PFSK-1 (cell line): ENCODE measurements around the gene TAOK1.

Source experiments
- FOXP2 ChIP-seq: optimal IDR thresholded peaks from 2 replicates; pipeline ENCODE3; 2011; ENCODE audit warnings: borderline replicate concordance, control low read depth, inconsistent platforms; ENCODE audit not compliant: insufficient read depth; ENCODE audit errors: extremely low read length, extremely low read depth
- POLR2AphosphoS5 ChIP-seq: IDR thresholded peaks from 2 replicates; pipeline ENCODE4 v1.6.1; 2012; ENCODE audit warnings: low read depth, mild to moderate bottlenecking, control low read depth, low read length, moderate library complexity
- SIN3A ChIP-seq: IDR thresholded peaks from 2 replicates; pipeline ENCODE4 v1.6.1; 2012; ENCODE audit warnings: mild to moderate bottlenecking, low read length, moderate library complexity, borderline replicate concordance; ENCODE audit not compliant: insufficient read depth
- TAF1 ChIP-seq: IDR thresholded peaks from 2 replicates; pipeline ENCODE4 v1.6.1; 2012; ENCODE audit warnings: low read length, control low read depth, borderline replicate concordance; ENCODE audit not compliant: insufficient read depth
- TF ChIP-seq, protein P1 (sequence below), 2 experiments: IDR thresholded peaks; 2 replicates each; pipeline versions ENCODE4 v1.6.1 to v1.8.0; 2011 to 2012; ENCODE audit warnings: low read depth in 2 of 2, low read length in 2 of 2, control low read depth in 1 of 2, inconsistent platforms in 1 of 2, mild to moderate bottlenecking in 1 of 2, moderate library complexity in 1 of 2; ENCODE audit not compliant: insufficient read depth in 1 of 2

Gene TAOK1

GRCh38 chr17:29378500-29378899 is 11.7 kb upstream of the TAOK1 start:
- no peak for TF ChIP-seq TAF1
- TF ChIP-seq SIN3A = no peak
- TF ChIP-seq POLR2AphosphoS5 = no peak
- TF ChIP-seq FOXP2 = no peak
- TF ChIP-seq, protein P1, sequence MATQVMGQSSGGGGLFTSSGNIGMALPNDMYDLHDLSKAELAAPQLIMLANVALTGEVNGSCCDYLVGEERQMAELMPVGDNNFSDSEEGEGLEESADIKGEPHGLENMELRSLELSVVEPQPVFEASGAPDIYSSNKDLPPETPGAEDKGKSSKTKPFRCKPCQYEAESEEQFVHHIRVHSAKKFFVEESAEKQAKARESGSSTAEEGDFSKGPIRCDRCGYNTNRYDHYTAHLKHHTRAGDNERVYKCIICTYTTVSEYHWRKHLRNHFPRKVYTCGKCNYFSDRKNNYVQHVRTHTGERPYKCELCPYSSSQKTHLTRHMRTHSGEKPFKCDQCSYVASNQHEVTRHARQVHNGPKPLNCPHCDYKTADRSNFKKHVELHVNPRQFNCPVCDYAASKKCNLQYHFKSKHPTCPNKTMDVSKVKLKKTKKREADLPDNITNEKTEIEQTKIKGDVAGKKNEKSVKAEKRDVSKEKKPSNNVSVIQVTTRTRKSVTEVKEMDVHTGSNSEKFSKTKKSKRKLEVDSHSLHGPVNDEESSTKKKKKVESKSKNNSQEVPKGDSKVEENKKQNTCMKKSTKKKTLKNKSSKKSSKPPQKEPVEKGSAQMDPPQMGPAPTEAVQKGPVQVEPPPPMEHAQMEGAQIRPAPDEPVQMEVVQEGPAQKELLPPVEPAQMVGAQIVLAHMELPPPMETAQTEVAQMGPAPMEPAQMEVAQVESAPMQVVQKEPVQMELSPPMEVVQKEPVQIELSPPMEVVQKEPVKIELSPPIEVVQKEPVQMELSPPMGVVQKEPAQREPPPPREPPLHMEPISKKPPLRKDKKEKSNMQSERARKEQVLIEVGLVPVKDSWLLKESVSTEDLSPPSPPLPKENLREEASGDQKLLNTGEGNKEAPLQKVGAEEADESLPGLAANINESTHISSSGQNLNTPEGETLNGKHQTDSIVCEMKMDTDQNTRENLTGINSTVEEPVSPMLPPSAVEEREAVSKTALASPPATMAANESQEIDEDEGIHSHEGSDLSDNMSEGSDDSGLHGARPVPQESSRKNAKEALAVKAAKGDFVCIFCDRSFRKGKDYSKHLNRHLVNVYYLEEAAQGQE (IDR thresholded peaks at IDR 0.05; ENCODE audit: insufficient read depth in 1 of 2, low read depth in 2 of 2, low read length in 2 of 2) = no peak

- TF ChIP-seq SIN3A = no peak
- TF ChIP-seq, protein P1 (IDR thresholded peaks at IDR 0.05; ENCODE audit: insufficient read depth in 1 of 2, low read depth in 2 of 2, low read length in 2 of 2) = no peak
- TF ChIP-seq FOXP2 = no peak
- TF ChIP-seq TAF1 = no peak
These were observed 10.8 kb upstream of the TAOK1 start for GRCh38 chr17:29379084-29379991.

DNA sequence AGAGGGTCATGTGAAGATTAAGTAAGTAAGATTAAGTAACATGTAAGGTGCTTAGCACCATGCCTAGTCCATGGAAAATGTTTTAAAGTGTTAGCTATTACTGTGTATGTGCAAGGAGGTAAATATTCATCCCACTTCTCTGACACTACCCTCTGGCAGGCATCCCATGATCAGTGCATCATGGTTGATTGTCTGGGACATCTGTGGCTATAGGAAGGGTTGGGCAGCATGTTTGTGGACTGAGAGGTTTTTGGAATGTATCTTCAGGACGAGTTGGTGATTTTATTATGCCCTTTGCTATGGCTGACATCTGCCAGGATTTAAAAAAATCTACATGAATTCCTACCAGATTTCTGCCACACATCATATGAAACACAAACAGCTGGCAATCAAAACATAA is 6.5 kb upstream of the TAOK1 start:
- no peak for TF ChIP-seq POLR2AphosphoS5
- TF ChIP-seq FOXP2 = no peak
- no peak for TF ChIP-seq SIN3A
- TF ChIP-seq TAF1 = no peak
- TF ChIP-seq, protein P1 (IDR thresholded peaks at IDR 0.05; ENCODE audit: insufficient read depth in 1 of 2, low read depth in 2 of 2, low read length in 2 of 2) = no peak

GRCh38 chr17:29384901-29385300 is 5.3 kb upstream of the TAOK1 start:
- TF ChIP-seq TAF1 = no peak
- TF ChIP-seq POLR2AphosphoS5 = no peak
- no peak for TF ChIP-seq FOXP2
- TF ChIP-seq, protein P1 (IDR thresholded peaks at IDR 0.05; ENCODE audit: insufficient read depth in 1 of 2, low read depth in 2 of 2, low read length in 2 of 2) = no peak
- TF ChIP-seq SIN3A = no peak
